Activated T-cell treated with anti-CD3 and anti-CD28 coated beads for 4 hours (primary cell): ENCODE data around the gene HMCN2.
"Not testable (repeated sequence)": the region's sequence is repeated elsewhere in the genome, so short reads cannot be mapped to it uniquely, and the experiment has no call there.

Experiments used
- DNase-seq: peaks from one replicate; pipeline ENCODE4 v3.0.0-alpha.2; 2020

HMCN2 gene

GRCh38 chr9:130422546-130422945 lies 157.0 kb downstream of the HMCN2 start:
- DNase-seq, result no peak

- no peak for DNase-seq
Observed at GRCh38 chr9:130423272-130423671, 157.7 kb downstream of the HMCN2 start.

GRCh38 chr9:130424595-130425454 lies 159.3 kb downstream of the HMCN2 start:
- no peak for DNase-seq

- no peak for DNase-seq
Observed at GRCh38 chr9:130425741-130426466, 160.3 kb downstream of the HMCN2 start.

- no peak for DNase-seq
Observed at GRCh38 chr9:130426467-130426773, 160.9 kb downstream of the HMCN2 start.

- no peak for DNase-seq
Observed at GRCh38 chr9:130426883-130427282, 161.3 kb downstream of the HMCN2 start.

- DNase-seq, result no peak
Observed at GRCh38 chr9:130427326-130427725, 161.8 kb downstream of the HMCN2 start.

GRCh38 chr9:130428086-130428665 lies 162.6 kb downstream of the HMCN2 start:
- DNase-seq, result no peak

- no peak for DNase-seq
Observed at GRCh38 chr9:130429381-130429780, 163.8 kb downstream of the HMCN2 start.

GRCh38 chr9:130429831-130430230 lies 164.3 kb downstream of the HMCN2 start:
- no peak for DNase-seq

- no peak for DNase-seq
Observed at GRCh38 chr9:130430232-130430631, 164.7 kb downstream of the HMCN2 start.

- no peak for DNase-seq
Observed at GRCh38 chr9:130430734-130431535, 165.4 kb downstream of the HMCN2 start.

GRCh38 chr9:130431536-130432303 lies 166.2 kb downstream of the HMCN2 start:
- no peak for DNase-seq

- DNase-seq, result no peak
Observed at GRCh38 chr9:130432362-130432761, 166.8 kb downstream of the HMCN2 start.

GRCh38 chr9:130432796-130433167 lies 167.2 kb downstream of the HMCN2 start:
- DNase-seq, result no peak

- no peak for DNase-seq
Observed at GRCh38 chr9:130433168-130433946, 167.8 kb downstream of the HMCN2 start.

- DNase-seq, result no peak
Observed at GRCh38 chr9:130433947-130434262, 168.3 kb downstream of the HMCN2 start.

GRCh38 chr9:130434656-130435055 lies 169.1 kb downstream of the HMCN2 start:
- DNase-seq, result not testable (repeated sequence)

GRCh38 chr9:130437011-130437789 lies 171.6 kb downstream of the HMCN2 start:
- no peak for DNase-seq

- DNase-seq, result no peak
Observed at GRCh38 chr9:130438382-130438981, 172.9 kb downstream of the HMCN2 start.
